HUDEP-2 (cell line): ENCODE data around the gene RIPOR3.
"Not testable (repeated sequence)": the region's sequence is repeated elsewhere in the genome, so short reads cannot be mapped to it uniquely, and the experiment has no call there.

Experiments
- DNase-seq, 76 experiments: peaks; one replicate each; lab custom pipeline; 2025; ENCODE audit not compliant: unreplicated experiment in 76 of 76; lab: John Stamatoyannopoulos, UW

The RIPOR3 gene

GRCh38 chr20:50724851-50725723 is 33.7 kb upstream of the RIPOR3 start:
- peak in 15 of 76 experiments; percentile 8 to 69 (median 34) for DNase-seq

- DNase-seq, result no peak
Observed at GRCh38 chr20:50724112-50724725, 32.9 kb upstream of the RIPOR3 start.

- no peak for DNase-seq
Observed at GRCh38 chr20:50723672-50724071, 32.3 kb upstream of the RIPOR3 start.

GRCh38 chr20:50722424-50723155 is 31.2 kb upstream of the RIPOR3 start:
- DNase-seq, result no peak

GRCh38 chr20:50721881-50722281 is 30.5 kb upstream of the RIPOR3 start:
- no peak for DNase-seq

- no peak for DNase-seq
Observed at GRCh38 chr20:50720582-50720981, 29.2 kb upstream of the RIPOR3 start.

- DNase-seq, result no peak
Observed at GRCh38 chr20:50720026-50720425, 28.7 kb upstream of the RIPOR3 start.

- no peak for DNase-seq
Observed at GRCh38 chr20:50719328-50719727, 28.0 kb upstream of the RIPOR3 start.

GRCh38 chr20:50717974-50718761 is 26.8 kb upstream of the RIPOR3 start:
- peak in 2 of 76 experiments; percentile 10 to 16 for DNase-seq

- no peak for DNase-seq
Observed at GRCh38 chr20:50717312-50717711, 26.0 kb upstream of the RIPOR3 start.

GRCh38 chr20:50716518-50716917 is 25.2 kb upstream of the RIPOR3 start:
- no peak for DNase-seq

- no peak for DNase-seq
Observed at GRCh38 chr20:50715694-50716093, 24.4 kb upstream of the RIPOR3 start.

GRCh38 chr20:50714426-50714825 is 23.1 kb upstream of the RIPOR3 start:
- not testable (repeated sequence) for DNase-seq

- DNase-seq, result peak in 3 of 76 experiments; percentile 3 to 15 (median 12)
Observed at GRCh38 chr20:50713657-50714101, 22.3 kb upstream of the RIPOR3 start.

- DNase-seq, result no peak
Observed at GRCh38 chr20:50712771-50713656, 21.7 kb upstream of the RIPOR3 start.

GRCh38 chr20:50711113-50711825 is 19.9 kb upstream of the RIPOR3 start:
- no peak for DNase-seq

- DNase-seq, result no peak
Observed at GRCh38 chr20:50710492-50711063, 19.2 kb upstream of the RIPOR3 start.

- no peak for DNase-seq
Observed at GRCh38 chr20:50709636-50709973, 18.3 kb upstream of the RIPOR3 start.
